ENCODE measurements around the gene BCAS3. TPM values are rescaled to one million over a fixed set of nuclear protein-coding genes. Genes with fewer than 3 reads are reported as not detected.

BCAS3 gene
- total RNA-seq, 1 donor from 2014 or later: 14.5 TPM

GRCh38 chr17:61323003-61323908, 645.6 kb downstream of the BCAS3 start:
- Mint-ChIP-seq H3K4me1 (ENCODE audit: low read depth, unreplicated experiment) (peaks cover 11% of the 10 kb centered on the region), H3K4me3 (ENCODE audit: unreplicated experiment) (no peak overlapping the region), H3K27me3 (ENCODE audit: low read depth, unreplicated experiment) (peaks cover 7% of the 10 kb centered on the region), H3K9me3 (ENCODE audit: unreplicated experiment) (no peaks in the 10 kb centered on the region), H3K36me3 (ENCODE audit: low read depth, unreplicated experiment) (peaks cover 2% of the 10 kb centered on the region), H3K27ac (ENCODE audit: unreplicated experiment) (no peak overlapping the region)
- FAIRE-seq (no peak), DNase-seq (ENCODE audit: low read depth) (no peak)
- H3K4me1 ChIP-seq (ENCODE audit: insufficient read depth, low read length): peaks cover 28% of the 10 kb centered on the region
- H2AFZ ChIP-seq (ENCODE audit: low read depth, low read length): no peak overlapping the region
- no peaks in the 10 kb centered on the region for H4K20me1 ChIP-seq (ENCODE audit: insufficient read depth, low read length)
- no peak overlapping the region for H3K4me3 ChIP-seq (ENCODE audit: insufficient read depth, low read depth, low read length)
- no peak overlapping the region for H3K4me2 ChIP-seq (ENCODE audit: low read length)
- no peaks in the 10 kb centered on the region for H3K36me3 ChIP-seq (ENCODE audit: insufficient read depth, low read length)
- no peaks in the 10 kb centered on the region for H3K9me3 ChIP-seq (ENCODE audit: insufficient read depth, low read depth, low read length)
- H3K27ac ChIP-seq (ENCODE audit: low read depth, low read length): no peak overlapping the region
- H3K9ac ChIP-seq (ENCODE audit: low read length): peak overlapping the region; percentile 40
- no peak for TF ChIP-seq CTCF (IDR thresholded peaks at IDR 0.05; ENCODE audit: insufficient read depth, low read depth, low read length)
- no peak for TF ChIP-seq EZH2 (IDR thresholded peaks at IDR 0.05; ENCODE audit: insufficient read depth, low read length)
- H3K79me2 ChIP-seq (ENCODE audit: insufficient read depth, low read length): no peaks in the 10 kb centered on the region
- H3K27me3 ChIP-seq (ENCODE audit: insufficient read depth, low read length): no peaks in the 10 kb centered on the region

GRCh38 chr17:61323909-61324868, 646.5 kb downstream of the BCAS3 start:
- H3K9me3 Mint-ChIP-seq (ENCODE audit: unreplicated experiment): no peaks in the 10 kb centered on the region
- no peak for FAIRE-seq
- peak overlapping the region; percentile 40 for H3K4me2 ChIP-seq (ENCODE audit: low read length)
- no peak for DNase-seq (ENCODE audit: low read depth)
- H3K4me3 Mint-ChIP-seq (ENCODE audit: unreplicated experiment): no peak overlapping the region
- TF ChIP-seq EZH2 (IDR thresholded peaks at IDR 0.05; ENCODE audit: insufficient read depth, low read length): no peak
- no peak for TF ChIP-seq CTCF (IDR thresholded peaks at IDR 0.05; ENCODE audit: insufficient read depth, low read depth, low read length)
- no peaks in the 10 kb centered on the region for H3K79me2 ChIP-seq (ENCODE audit: insufficient read depth, low read length)
- H4K20me1 ChIP-seq (ENCODE audit: insufficient read depth, low read length): no peaks in the 10 kb centered on the region
- no peaks in the 10 kb centered on the region for H3K27me3 ChIP-seq (ENCODE audit: insufficient read depth, low read length)
- H3K27ac ChIP-seq (ENCODE audit: low read depth, low read length): no peak overlapping the region
- H3K27ac Mint-ChIP-seq (ENCODE audit: unreplicated experiment): no peak overlapping the region
- no peaks in the 10 kb centered on the region for H3K36me3 ChIP-seq (ENCODE audit: insufficient read depth, low read length)
- no peak overlapping the region for H3K4me3 ChIP-seq (ENCODE audit: insufficient read depth, low read depth, low read length)
- H3K27me3 Mint-ChIP-seq (ENCODE audit: low read depth, unreplicated experiment): peaks cover 2% of the 10 kb centered on the region
- H3K9me3 ChIP-seq (ENCODE audit: insufficient read depth, low read depth, low read length): no peaks in the 10 kb centered on the region
- H2AFZ ChIP-seq (ENCODE audit: low read depth, low read length): no peak overlapping the region
- no peak overlapping the region for H3K9ac ChIP-seq (ENCODE audit: low read length)
- peaks cover 2% of the 10 kb centered on the region for H3K36me3 Mint-ChIP-seq (ENCODE audit: low read depth, unreplicated experiment)
- peaks cover 11% of the 10 kb centered on the region for H3K4me1 Mint-ChIP-seq (ENCODE audit: low read depth, unreplicated experiment)
- H3K4me1 ChIP-seq (ENCODE audit: insufficient read depth, low read length): peaks cover 28% of the 10 kb centered on the region
